Mucosa of descending colon (tissue), 3 donors: ENCODE data around the gene TOX2. TPM values are rescaled to one million over a fixed set of nuclear protein-coding genes. Genes with fewer than 3 reads are reported as not detected.

Experiments used
- ATAC-seq: fragments of 200-7000 bp; cut with Tn5 transposase; one replicate; pipeline ENCODE4 v1.9.1; 2020; ENCODE audit warnings: mild to moderate bottlenecking, moderate library complexity
- DNase-seq, 3 donors: peaks; one replicate each; pipeline ENCODE4 v3.0.0-alpha.2; 2020
- H3K36me3 ChIP-seq: fragments of 200-600 bp; one replicate; pipeline ENCODE4 v1.8.0; 2021; ENCODE audit warnings: low read depth, mild to moderate bottlenecking
- H3K4me1 ChIP-seq: fragments of 200-600 bp; one replicate; pipeline ENCODE4 v1.8.0; 2021; ENCODE audit warnings: low read depth, mild to moderate bottlenecking
- H3K4me3 ChIP-seq: fragments of 200-600 bp; one replicate; pipeline ENCODE4 v1.8.0; 2021; ENCODE audit warnings: mild to moderate bottlenecking
- H3K9me3 ChIP-seq: fragments of 200-600 bp; one replicate; pipeline ENCODE4 v1.8.0; 2021; ENCODE audit warnings: mild to moderate bottlenecking
- CTCF ChIP-seq: fragments of 200-600 bp; IDR thresholded peaks from one replicate; pipeline ENCODE4 v1.8.0; 2022; ENCODE audit warnings: antibody characterized with exemption, mild to moderate bottlenecking
- intact Hi-C, 2 donors: fragments of 100-400 bp; cut with DNase I in 1 of 2; cut with micrococcal nuclease in 1 of 2; formaldehyde crosslinking; loops; one replicate each; pipeline versions ENCODE4 v1.11.0 to v1.11.1; 2022; cut with DNase I, micrococcal nuclease
- total RNA-seq, 3 donors: library from RNA; stranded (reverse); fragmentation: NEBNext Ultra II Directional in 2 of 3; extraction: Animal tissue kit (Norgen Biotek cat#: 25700) in 2 of 3; gene quantifications; one replicate each; pipeline versions ENCODE4 v1.2.1 to v1.2.4, GENCODE V29; 2021 to 2023
- donor health status: DM: no; HTN: no; CAD: no; lungs with moderate emphysema.
- donor health status: DM: no; HTN: no; CAD: no.
- donor health status: DM: no; HTN: yes; CAD: no.

Gene TOX2
- total RNA-seq, 3 donors from 2014 or later = 2.9 to 6.1 (median 5.5) TPM

GRCh38 chr20:44018259-44018941 lies 103.7 kb downstream of the TOX2 start:
- no peak overlapping the region for H3K4me3 ChIP-seq
- H3K36me3 ChIP-seq = no peaks in the 10 kb centered on the region
- peak; percentile 79 to 94 (median 79) for DNase-seq
- no peaks in the 10 kb centered on the region for H3K9me3 ChIP-seq
- ATAC-seq = peak; percentile 94
- TF ChIP-seq CTCF = no peak
- intact Hi-C loops = no loop called here
- peaks cover 51% of the 10 kb centered on the region for H3K4me1 ChIP-seq

DNA sequence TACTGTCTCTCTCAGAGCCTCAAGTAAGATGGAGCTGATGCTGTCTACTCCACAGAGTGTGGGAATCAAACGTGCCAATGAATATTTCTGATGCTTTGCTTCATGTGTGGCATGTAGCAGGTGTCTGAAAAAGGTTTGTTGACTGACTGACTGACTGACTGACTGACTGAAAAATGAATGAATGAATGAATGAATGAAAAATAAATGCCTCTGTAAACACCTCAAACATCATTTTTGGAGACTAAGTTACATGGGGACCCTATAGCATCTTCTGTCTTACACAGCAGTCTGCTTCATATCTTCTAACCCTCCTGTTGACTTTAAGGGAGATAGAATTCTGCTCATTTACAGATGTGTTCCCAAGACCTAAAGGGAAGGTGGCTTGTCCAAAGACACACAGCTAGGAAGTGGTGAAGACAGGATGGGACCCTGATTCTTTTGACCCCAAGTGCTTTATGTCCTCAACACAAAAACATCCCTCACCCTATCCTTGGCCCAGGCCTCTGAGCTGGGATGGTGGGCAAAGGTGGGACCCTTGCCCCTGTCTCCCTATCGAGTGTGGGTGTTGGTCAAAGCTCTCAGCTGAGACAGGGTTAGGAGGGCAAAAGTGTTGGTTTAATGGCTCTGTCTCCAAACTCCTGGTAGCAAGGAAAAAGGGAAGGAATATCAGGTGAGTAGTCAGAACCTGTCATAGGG lies 104.4 kb downstream of the TOX2 start:
- Histone ChIP-seq H3K9me3 (no peaks in the 10 kb centered on the region), H3K36me3 (no peaks in the 10 kb centered on the region), H3K4me1 (peaks cover 58% of the 10 kb centered on the region), H3K4me3 (no peak overlapping the region)
- no peak for TF ChIP-seq CTCF
- ATAC-seq (no peak), DNase-seq (no peak)
- intact Hi-C loops = no loop called here

- peaks cover 60% of the 10 kb centered on the region for H3K4me1 ChIP-seq
- H3K9me3 ChIP-seq = no peaks in the 10 kb centered on the region
- ATAC-seq (peak; percentile 5), DNase-seq (no peak)
- no peak overlapping the region for H3K4me3 ChIP-seq
- intact Hi-C loops = no loop called here
- TF ChIP-seq CTCF = no peak
- H3K36me3 ChIP-seq = no peaks in the 10 kb centered on the region
Observed at GRCh38 chr20:44019638-44020335, 105.1 kb downstream of the TOX2 start.

DNA sequence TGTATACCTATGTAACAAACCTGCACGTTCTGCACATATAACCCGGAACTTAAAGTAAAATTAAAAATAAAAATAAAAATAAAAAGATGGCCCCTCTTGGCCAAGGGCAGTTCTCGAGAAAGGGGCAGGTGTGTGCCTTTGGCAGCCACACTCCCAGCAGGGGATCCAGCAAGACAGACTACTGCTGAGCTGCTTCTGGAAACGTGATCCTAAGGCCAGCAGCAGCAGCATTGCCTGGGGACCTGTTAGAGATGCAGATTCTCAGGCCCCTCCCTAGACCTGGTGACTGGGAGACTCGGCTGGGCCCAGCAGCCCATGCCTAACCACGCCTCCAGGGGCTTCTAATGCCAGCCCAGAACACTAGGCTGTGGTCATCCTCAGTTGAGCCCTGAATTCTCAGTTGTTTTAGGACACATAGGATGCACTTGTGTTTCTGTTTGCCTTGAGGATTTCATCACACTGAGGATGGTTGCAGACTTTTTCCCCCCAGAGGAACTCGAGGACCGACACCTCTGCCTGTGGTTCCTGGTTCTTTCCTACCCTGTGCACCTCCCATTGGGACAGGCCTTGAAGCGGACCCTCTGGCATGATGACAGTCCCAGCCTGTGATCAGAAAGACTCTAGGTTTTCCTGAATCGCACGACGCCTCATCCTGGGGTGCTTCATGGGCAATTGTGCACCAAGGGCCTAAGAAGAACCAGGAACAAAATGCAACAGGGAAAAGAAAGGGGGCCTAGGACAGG lies 105.9 kb downstream of the TOX2 start:
- Histone ChIP-seq H3K36me3 (no peaks in the 10 kb centered on the region), H3K9me3 (no peaks in the 10 kb centered on the region), H3K4me1 (peaks cover 57% of the 10 kb centered on the region), H3K4me3 (no peak overlapping the region)
- intact Hi-C loops = no loop called here
- TF ChIP-seq CTCF = no peak
- DNase-seq = no peak
- no peak for ATAC-seq

DNA sequence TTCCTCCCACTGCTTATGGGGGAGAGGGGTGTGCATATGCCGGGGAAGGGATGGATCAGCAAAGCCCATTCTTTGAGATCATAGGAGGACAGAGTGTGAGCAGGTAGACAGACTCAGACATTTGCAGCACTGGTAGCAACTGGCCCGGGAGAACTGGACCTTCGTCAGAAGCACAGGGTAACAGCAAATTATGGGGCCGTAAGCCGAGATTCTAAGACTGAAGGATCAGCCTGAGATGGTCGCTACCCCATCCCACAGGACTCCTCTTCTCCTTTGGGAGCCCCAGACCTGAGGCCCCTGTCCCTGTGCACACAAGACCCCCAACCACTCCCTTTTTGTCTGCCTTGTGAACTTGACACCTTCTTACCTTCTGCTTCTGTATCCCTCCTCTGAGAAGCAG lies 106.5 kb downstream of the TOX2 start:
- TF ChIP-seq CTCF = no peak
- intact Hi-C loops = no loop called here
- no peaks in the 10 kb centered on the region for H3K9me3 ChIP-seq
- ATAC-seq (no peak), DNase-seq (no peak)
- H3K4me3 ChIP-seq = no peak overlapping the region
- peaks cover 51% of the 10 kb centered on the region for H3K4me1 ChIP-seq
- no peaks in the 10 kb centered on the region for H3K36me3 ChIP-seq
